Ishikawa (cell line): Measurements from ENCODE around the gene MORC2.

Source experiments
- NFIC ChIP-seq: IDR thresholded peaks from 2 replicates; pipeline ENCODE4 v1.6.1; 2012
- RAD21 ChIP-seq: IDR thresholded peaks from 2 replicates; pipeline ENCODE4 v1.6.1; 2012; ENCODE audit warnings: low read depth
- TEAD4 ChIP-seq: IDR thresholded peaks from 2 replicates; pipeline ENCODE4 v1.6.1; 2012
- TF ChIP-seq, protein P1 (sequence below): IDR thresholded peaks from 2 replicates; pipeline ENCODE4 v1.6.1; 2012; ENCODE audit warnings: low read depth, mild to moderate bottlenecking

DNA sequence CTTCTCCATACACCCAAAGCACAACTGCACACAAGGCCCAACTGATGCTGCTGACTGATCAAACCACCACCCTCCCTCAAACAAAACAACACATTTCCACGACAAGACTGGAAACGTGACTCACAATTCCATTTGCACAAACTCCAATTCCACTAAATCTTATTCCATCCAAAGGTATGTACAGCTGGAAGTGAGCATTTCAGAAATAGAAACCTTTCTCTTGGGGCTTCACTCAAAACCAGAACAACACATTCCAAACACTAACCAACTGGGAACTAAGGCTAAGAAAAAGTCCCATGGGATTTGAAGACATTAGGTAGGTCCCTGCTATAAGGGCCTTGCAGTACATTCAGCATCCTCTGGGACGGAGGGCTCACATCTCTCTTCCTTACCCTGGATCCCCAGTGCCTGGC is 19.6 kb downstream of the MORC2 start:
- TF ChIP-seq NFIC (no peak), RAD21 (no peak), TEAD4 (no peak)
- TF ChIP-seq, protein P1, sequence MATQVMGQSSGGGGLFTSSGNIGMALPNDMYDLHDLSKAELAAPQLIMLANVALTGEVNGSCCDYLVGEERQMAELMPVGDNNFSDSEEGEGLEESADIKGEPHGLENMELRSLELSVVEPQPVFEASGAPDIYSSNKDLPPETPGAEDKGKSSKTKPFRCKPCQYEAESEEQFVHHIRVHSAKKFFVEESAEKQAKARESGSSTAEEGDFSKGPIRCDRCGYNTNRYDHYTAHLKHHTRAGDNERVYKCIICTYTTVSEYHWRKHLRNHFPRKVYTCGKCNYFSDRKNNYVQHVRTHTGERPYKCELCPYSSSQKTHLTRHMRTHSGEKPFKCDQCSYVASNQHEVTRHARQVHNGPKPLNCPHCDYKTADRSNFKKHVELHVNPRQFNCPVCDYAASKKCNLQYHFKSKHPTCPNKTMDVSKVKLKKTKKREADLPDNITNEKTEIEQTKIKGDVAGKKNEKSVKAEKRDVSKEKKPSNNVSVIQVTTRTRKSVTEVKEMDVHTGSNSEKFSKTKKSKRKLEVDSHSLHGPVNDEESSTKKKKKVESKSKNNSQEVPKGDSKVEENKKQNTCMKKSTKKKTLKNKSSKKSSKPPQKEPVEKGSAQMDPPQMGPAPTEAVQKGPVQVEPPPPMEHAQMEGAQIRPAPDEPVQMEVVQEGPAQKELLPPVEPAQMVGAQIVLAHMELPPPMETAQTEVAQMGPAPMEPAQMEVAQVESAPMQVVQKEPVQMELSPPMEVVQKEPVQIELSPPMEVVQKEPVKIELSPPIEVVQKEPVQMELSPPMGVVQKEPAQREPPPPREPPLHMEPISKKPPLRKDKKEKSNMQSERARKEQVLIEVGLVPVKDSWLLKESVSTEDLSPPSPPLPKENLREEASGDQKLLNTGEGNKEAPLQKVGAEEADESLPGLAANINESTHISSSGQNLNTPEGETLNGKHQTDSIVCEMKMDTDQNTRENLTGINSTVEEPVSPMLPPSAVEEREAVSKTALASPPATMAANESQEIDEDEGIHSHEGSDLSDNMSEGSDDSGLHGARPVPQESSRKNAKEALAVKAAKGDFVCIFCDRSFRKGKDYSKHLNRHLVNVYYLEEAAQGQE: no peak
